SK-N-SH (cell line): ENCODE measurements around the gene LRIF1. TPM values are rescaled to one million over a fixed set of nuclear protein-coding genes. Genes with fewer than 3 reads are reported as not detected.

ENCODE experiments used
- CTCF ChIA-PET: fragments of 300-600, 350-600 bp; formaldehyde crosslinking; extraction: SDS; loops from one replicate; lab custom pipeline; 2021; lab: Yijun Ruan, JAX
- POLR2A ChIA-PET: fragments of 350-600 bp; sonication (Branson Sonifier 250); formaldehyde crosslinking; extraction: SDS; loops from one replicate; lab custom pipeline; 2020; ENCODE audit warnings: antibody characterized with exemption, inconsistent platforms; lab: Yijun Ruan, JAX
- DNase-seq: peaks from one replicate; pipeline ENCODE4 v3.0.0; 2012
- H2AFZ ChIP-seq: fragments of 200-600 bp; sonication (generic); 2 replicates; pipeline ENCODE4 v1.8.1; 2016; ENCODE audit warnings: antibody characterized with exemption, mild to moderate bottlenecking, low read depth
- H3F3A ChIP-seq: fragments of 200-600 bp; sonication (generic); replicated peaks from 2 replicates; pipeline ENCODE3; 2016; ENCODE audit warnings: antibody characterized with exemption, mild to moderate bottlenecking; ENCODE audit not compliant: insufficient read depth
- H3K27ac ChIP-seq, 2 experiments: fragments of 200-500 bp in 1 of 2; fragments of 200-600 bp in 1 of 2; sonication (Bioruptor generic) in 1 of 2; sonication (generic), shearing (Covaris generic) in 1 of 2; 2 replicates each; pipeline versions ENCODE4 v1.5.1 to v1.6.1; 2014 to 2016; ENCODE audit warnings: low read depth in 2 of 2, inconsistent platforms in 1 of 2, low read length in 1 of 2, mild to moderate bottlenecking in 1 of 2, mixed read lengths in 1 of 2
- H3K27me3 ChIP-seq: fragments of 200-600 bp; sonication (generic), shearing (Covaris generic); 2 replicates; pipeline ENCODE4 v1.6.1; 2016; ENCODE audit warnings: mixed run types; ENCODE audit not compliant: insufficient read depth
- H3K36me3 ChIP-seq, 2 experiments: fragments of 200-500 bp in 1 of 2; fragments of 200-600 bp in 1 of 2; sonication (Bioruptor generic) in 1 of 2; sonication (generic) in 1 of 2; replicated peaks in 1 of 2; 2 replicates each; pipeline versions ENCODE3 to v1.5.1; 2014 to 2016; ENCODE audit warnings: low read length in 1 of 2, mild to moderate bottlenecking in 1 of 2; ENCODE audit not compliant: insufficient read depth in 2 of 2, control insufficient read depth in 1 of 2
- H3K4me1 ChIP-seq, 2 experiments: fragments of 200-500 bp in 1 of 2; fragments of 200-600 bp in 1 of 2; sonication (Bioruptor generic) in 1 of 2; sonication (generic), shearing (Covaris generic) in 1 of 2; 2 replicates each; pipeline versions ENCODE4 v1.5.1 to v1.6.1; 2014 to 2016; ENCODE audit warnings: low read depth in 1 of 2, low read length in 1 of 2, mixed run types in 1 of 2; ENCODE audit not compliant: insufficient read depth in 2 of 2, control insufficient read depth in 1 of 2
- H3K4me2 ChIP-seq: fragments of 200-600 bp; sonication (generic), shearing (Covaris generic); 2 replicates; pipeline ENCODE4 v1.6.1; 2017; ENCODE audit warnings: mixed run types
- H3K4me3 ChIP-seq, 2 experiments: fragments of 200-500 bp in 1 of 2; fragments of 200-600 bp in 1 of 2; sonication (Bioruptor generic) in 1 of 2; sonication (generic), shearing (Covaris generic) in 1 of 2; 2 replicates each; pipeline versions ENCODE4 v1.5.1 to v1.8.1; 2014 to 2016; ENCODE audit warnings: low read depth in 2 of 2, inconsistent platforms in 1 of 2, low read length in 1 of 2, mild to moderate bottlenecking in 1 of 2, mixed read lengths in 1 of 2, moderate library complexity in 1 of 2
- H3K79me2 ChIP-seq: fragments of 200-600 bp; sonication (generic); 2 replicates; pipeline ENCODE4 v1.8.1; 2017; ENCODE audit warnings: mild to moderate bottlenecking; ENCODE audit not compliant: insufficient read depth
- H3K9ac ChIP-seq: fragments of 200-600 bp; sonication (generic); 2 replicates; pipeline ENCODE4 v1.6.1; 2017; ENCODE audit warnings: mixed run types
- H3K9me2 ChIP-seq: fragments of 200-600 bp; sonication (generic); 2 replicates; pipeline ENCODE4 v1.6.1; 2017; ENCODE audit warnings: mixed run types
- H3K9me3 ChIP-seq: fragments of 200-600 bp; sonication (generic); 2 replicates; pipeline ENCODE4 v1.6.1; 2017; ENCODE audit warnings: mixed run types, mild to moderate bottlenecking, moderate library complexity
- H4K20me1 ChIP-seq: fragments of 200-600 bp; sonication (generic); 2 replicates; pipeline ENCODE4 v1.6.1; 2017; ENCODE audit warnings: mild to moderate bottlenecking, mixed run types; ENCODE audit not compliant: insufficient read depth
- EP300 ChIP-seq, 2 experiments: IDR thresholded peaks; 2 replicates each; pipeline versions ENCODE4 v1.4.0 to v1.6.1; 2012; ENCODE audit warnings: borderline replicate concordance in 1 of 2, low read depth in 1 of 2, low read length in 1 of 2
- EZH2phosphoT487 ChIP-seq: fragments of 200-600 bp; sonication (generic); IDR thresholded peaks from 2 replicates; pipeline ENCODE4 v1.6.1; 2017; ENCODE audit warnings: low read depth, mixed run types, mild to moderate bottlenecking, antibody characterized with exemption, moderate library complexity, borderline replicate concordance
- FOSL2 ChIP-seq: IDR thresholded peaks from 2 replicates; pipeline ENCODE4 v1.4.0; 2012; ENCODE audit warnings: low read depth, mild to moderate bottlenecking, moderate library complexity, borderline replicate concordance
- FOXJ3 ChIP-seq: sonication (generic); formaldehyde crosslinking; IDR thresholded peaks from 2 replicates; pipeline ENCODE4 v1.5.1; 2020; ENCODE audit warnings: mild to moderate bottlenecking, missing genetic modification reagents
- FOXM1 ChIP-seq: IDR thresholded peaks from 2 replicates; pipeline ENCODE4 v1.4.0; 2012; ENCODE audit warnings: low read depth, mild to moderate bottlenecking
- IRF3 ChIP-seq: fragments of 150-350 bp; IDR thresholded peaks from 2 replicates; pipeline ENCODE4 v1.6.1; 2016; ENCODE audit warnings: mild to moderate bottlenecking, low read depth, low read length
- MEF2A ChIP-seq: IDR thresholded peaks from 2 replicates; pipeline ENCODE4 v1.4.0; 2012; ENCODE audit warnings: low read depth, borderline replicate concordance
- NRF1 ChIP-seq: IDR thresholded peaks from 2 replicates; pipeline ENCODE4 v1.6.1; 2012; ENCODE audit warnings: low read depth, mild to moderate bottlenecking, low read length
- RAD21 ChIP-seq: IDR thresholded peaks from 2 replicates; pipeline ENCODE4 v1.6.1; 2012; ENCODE audit warnings: mild to moderate bottlenecking, low read length
- RCOR1 ChIP-seq: fragments of 150-350 bp; IDR thresholded peaks from 2 replicates; pipeline ENCODE4 v1.6.1; 2017; ENCODE audit warnings: antibody characterized with exemption, low read length
- REST ChIP-seq: IDR thresholded peaks from 2 replicates; pipeline ENCODE4 v1.6.1; 2012; ENCODE audit warnings: mild to moderate bottlenecking, low read depth, low read length, moderate library complexity
- YY1 ChIP-seq: IDR thresholded peaks from 2 replicates; pipeline ENCODE4 v1.4.0; 2012; ENCODE audit warnings: low read depth, mild to moderate bottlenecking
- ZBTB33 ChIP-seq: IDR thresholded peaks from 2 replicates; pipeline ENCODE4 v1.4.0; 2012; ENCODE audit warnings: low read depth, borderline replicate concordance
- WGBS: methylation state at CpG from one replicate; pipeline ENCODE4 v1.1.6; 2017; ENCODE audit warnings: low lambda C conversion rate; 5-methylcytosine and 5-hydroxymethylcytosine counted together
- polyA plus RNA-seq, 3 experiments: library from polyadenylated mRNA; depleted of rRNA; stranded (reverse); fragments of >200 nt; gene quantifications; 2 replicates each; pipeline ENCODE4 v1.2.3, GENCODE V29; 2012
- TF ChIP-seq, protein P1 (sequence below): IDR thresholded peaks from 2 replicates; pipeline ENCODE4 v1.4.0; 2012; ENCODE audit warnings: low read depth, borderline replicate concordance

LRIF1 gene
- polyA plus RNA-seq, 1 of the 3 experiments (the other 2 are of a cell fraction), result 6.6 TPM

- ChIA-PET POLR2A (no interaction called here), CTCF (interaction anchor here (1.2 kb wide), 1 partner anchor 11 kb away, joined by 3 read pairs; no protein-coding TSS in a partner anchor)
- Histone ChIP-seq H3K27me3 (no peaks in the 10 kb centered on the region), H2AFZ (peak overlapping the region; percentile 83), H3K36me3 (no peaks in the 10 kb centered on the region), H4K20me1 (no peaks in the 10 kb centered on the region), H3K9me2 (no peaks in the 10 kb centered on the region), H3K27ac (peak overlapping the region in 1 of 2 experiments; percentile 41; a peak in 2 of 4 replicates), H3F3A (peaks cover 4% of the 10 kb centered on the region), H3K79me2 (no peaks in the 10 kb centered on the region), H3K4me3 (peak overlapping the region; percentile 17 to 42; a peak in 3 of 4 replicates), H3K4me1 (no peaks in the 10 kb centered on the region), H3K9me3 (peaks cover 8% of the 10 kb centered on the region; the same call in 1 of the 2 replicates), H3K9ac (peak overlapping the region; percentile 12; the same call in 1 of the 2 replicates), H3K4me2 (peak overlapping the region; percentile 67)
- TF ChIP-seq, protein P1, sequence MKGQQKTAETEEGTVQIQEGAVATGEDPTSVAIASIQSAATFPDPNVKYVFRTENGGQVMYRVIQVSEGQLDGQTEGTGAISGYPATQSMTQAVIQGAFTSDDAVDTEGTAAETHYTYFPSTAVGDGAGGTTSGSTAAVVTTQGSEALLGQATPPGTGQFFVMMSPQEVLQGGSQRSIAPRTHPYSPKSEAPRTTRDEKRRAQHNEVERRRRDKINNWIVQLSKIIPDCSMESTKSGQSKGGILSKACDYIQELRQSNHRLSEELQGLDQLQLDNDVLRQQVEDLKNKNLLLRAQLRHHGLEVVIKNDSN, result no peak
- TF ChIP-seq FOSL2 (peak; percentile 21; the same call in 1 of the 2 replicates), YY1 (peak; percentile 18; the same call in 1 of the 2 replicates), NRF1 (no peak), FOXM1 (no peak)
- 6% methylated on average over 2 of the region's 2 CpGs for WGBS
- DNase-seq, result no peak
Observed at GRCh38 chr1:110916669-110917306, 46.9 kb downstream of the LRIF1 start.

DNA sequence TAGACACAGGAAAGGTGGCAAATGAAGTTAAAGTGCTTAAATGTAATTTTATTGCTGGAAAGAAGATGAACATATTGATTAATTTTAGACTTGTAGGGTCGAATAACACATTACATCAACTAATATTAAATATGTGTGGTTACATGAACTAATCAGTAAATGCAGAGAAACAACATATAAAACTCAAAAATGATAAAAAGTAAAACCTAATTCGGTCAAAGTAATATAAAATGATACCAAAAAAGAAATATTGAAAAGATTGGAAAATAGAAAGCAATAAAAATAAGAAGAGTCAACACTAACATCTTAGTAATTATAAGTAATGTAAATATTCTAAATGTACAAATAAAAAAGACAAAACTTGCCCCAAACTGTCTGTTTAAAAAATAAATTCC, 47.5 kb downstream of the LRIF1 start:
- no peaks in the 10 kb centered on the region for H3K4me1 ChIP-seq
- no peaks in the 10 kb centered on the region for H3K27me3 ChIP-seq
- H2AFZ ChIP-seq, result peak overlapping the region; percentile 83; the same call in 1 of the 2 replicates
- 14% methylated on average over 2 of the region's 2 CpGs for WGBS
- CTCF ChIA-PET, result interaction anchor here (1.2 kb wide), 1 partner anchor 11 kb away, joined by 3 read pairs; no protein-coding TSS in a partner anchor
- no peak for TF ChIP-seq EP300 (IDR thresholded peaks at IDR 0.05; ENCODE audit: borderline replicate concordance in 1 of 2, low read depth in 1 of 2, low read length in 1 of 2)
- TF ChIP-seq RCOR1, result no peak
- no peak for TF ChIP-seq MEF2A
- no peak for TF ChIP-seq REST
- no peak for TF ChIP-seq ZBTB33
- TF ChIP-seq FOXJ3 (CRISPR knock-in tag), result no peak
- TF ChIP-seq RAD21, result no peak
- TF ChIP-seq IRF3, result no peak
- TF ChIP-seq EZH2phosphoT487, result no peak
- peak overlapping the region; percentile 12; the same call in 1 of the 2 replicates for H3K9ac ChIP-seq
- POLR2A ChIA-PET, result no interaction called here
- no peak for DNase-seq
- H3K9me2 ChIP-seq, result no peaks in the 10 kb centered on the region
- H3F3A ChIP-seq, result peaks cover 4% of the 10 kb centered on the region
- peaks cover 8% of the 10 kb centered on the region; the same call in 1 of the 2 replicates for H3K9me3 ChIP-seq
- no peaks in the 10 kb centered on the region for H3K36me3 ChIP-seq
- no peak overlapping the region for H3K4me3 ChIP-seq
- H3K27ac ChIP-seq, result peak overlapping the region in 1 of 2 experiments; percentile 41; a peak in 2 of 4 replicates
- peak overlapping the region; percentile 67 for H3K4me2 ChIP-seq
- H4K20me1 ChIP-seq, result no peaks in the 10 kb centered on the region
- no peaks in the 10 kb centered on the region for H3K79me2 ChIP-seq
